Heart right ventricle (tissue), 16 donors: ENCODE results near the gene SQOR. TPM values are rescaled to one million over a fixed set of nuclear protein-coding genes. Genes with fewer than 3 reads are reported as not detected.

Experiments
- ATAC-seq, 8 donors: fragments of 200-7000 bp; cut with Tn5 transposase; one replicate each; pipeline ENCODE4 v1.9.1; 2020; ENCODE audit warnings: mild to moderate bottlenecking in 8 of 8, moderate library complexity in 8 of 8, moderate number of reproducible peaks in 1 of 8
- DNase-seq, 2 donors: peaks; one replicate each; pipeline ENCODE4 v3.0.0-alpha.2; 2020
- H3K27ac ChIP-seq, 10 donors: fragments of 200-600 bp; sonication (generic) in 2 of 10; one replicate each; pipeline versions ENCODE4 v1.5.0 to v1.8.0; 2020 to 2022; ENCODE audit warnings: mild to moderate bottlenecking in 3 of 10
- H3K27me3 ChIP-seq, 7 donors: fragments of 200-600 bp; one replicate each; pipeline ENCODE4 v1.8.0; 2021 to 2022; ENCODE audit warnings: mild to moderate bottlenecking in 2 of 7
- H3K36me3 ChIP-seq, 9 donors: fragments of 200-600 bp; sonication (generic) in 1 of 9; one replicate each; pipeline versions ENCODE4 v1.5.0 to v1.8.0; 2020 to 2022; ENCODE audit warnings: mild to moderate bottlenecking in 2 of 9
- H3K4me1 ChIP-seq, 9 donors: fragments of 200-600 bp; sonication (generic) in 1 of 9; one replicate each; pipeline versions ENCODE4 v1.5.0 to v1.8.0; 2020 to 2022; ENCODE audit warnings: mild to moderate bottlenecking in 4 of 9
- H3K4me3 ChIP-seq, 10 donors: fragments of 200-600 bp; sonication (generic) in 2 of 10; one replicate each; pipeline versions ENCODE4 v1.5.0 to v1.8.0; 2020 to 2022; ENCODE audit warnings: mild to moderate bottlenecking in 7 of 10, moderate library complexity in 2 of 10
- H3K9me3 ChIP-seq, 11 donors: fragments of 200-600 bp in 10 of 11; sonication (generic) in 2 of 11; one replicate each; pipeline versions ENCODE4 v1.5.0 to v1.8.0; 2013 to 2022; ENCODE audit warnings: mild to moderate bottlenecking in 2 of 11, control low read depth in 1 of 11, moderate library complexity in 1 of 11
- WGBS, 2 donors: extraction: QIAGEN DNeasy Blood & Tissue Kit; methylation state at CpG; one replicate each; pipeline ENCODE4 v1.1.7; 2013; ENCODE audit warnings: inconsistent platforms in 1 of 2; 5-methylcytosine and 5-hydroxymethylcytosine counted together
- intact Hi-C, 10 donors: fragments of 100-400 bp; cut with DNase I; formaldehyde crosslinking; loops; one replicate each; pipeline versions ENCODE4 v1.11.1 to v1.14.2; 2022
- polyA plus RNA-seq, 2 donors: library from polyadenylated mRNA; stranded (reverse); fragments of 200-250 nt; gene quantifications; one replicate each; pipeline ENCODE4 v1.2.3, GENCODE V29; 2013
- total RNA-seq, 10 donors: library from RNA; stranded (reverse); fragmentation: NEBNext Ultra II Directional in 3 of 10; extraction: Animal tissue kit (Norgen Biotek cat#: 25700) in 3 of 10; gene quantifications; one replicate each; pipeline versions ENCODE4 v1.2.1 to v1.2.4, GENCODE V29; 2021 to 2023
- TF ChIP-seq, protein P1 (sequence below), 9 donors: fragments of 200-600 bp; sonication (generic) in 2 of 9; IDR thresholded peaks; one replicate each; pipeline versions ENCODE4 v1.5.0 to v1.8.0; 2021 to 2022; ENCODE audit warnings: antibody characterized with exemption in 9 of 9, mild to moderate bottlenecking in 5 of 9, moderate library complexity in 1 of 9
- donor health status: Arrhythmogenic right ventricular cardiomyopathy.
- donor health status: ischemic (EF 13 %, LVEDD 7.1; RV severe dilation, severe dysfunction).
- donor health status: healthy with polysubstance abuse.
- donor health status: DM: no; HTN: yes; CAD: no.
- donor health status: DM: no; HTN: no; CAD: no.
- donor health status: ischemic (EF 25% LVEDD 6.9; RV normal size, moderate dysfunction).
- donor health status: ischemic (EF 25% LVEDD 5.7; RV mildly dilated, moderate dysfunction).
- donor health status: healthy.
- donor health status: DM: yes; HTN: yes; CAD: no.
- donor health status: Ischemic cardiomyopathy.
- donor health status: ischemic (EF 35%, LVEDD 5.7; RV mildly dilated, moderate dysfunction).
- donor health status: nonischemic (EF 11% LVEDD 7.7; RV severe dilation, severe dysfunction).
- donor health status: DM: yes; HTN: yes; CAD: no.
- donor health status: PGD.
- donor health status: ischemic (EF 29% LVEDD 5.4; RV normal size, mild dysfunction).
- donor health status: nonischemic (EF 23%, LVEDD 6.1; RV moderate dilation, normal function).

The SQOR gene
- total and polyA plus RNA-seq, 12 donors, result 10.3 to 41.8 (median 17.1) TPM

GRCh38 chr15:45611305-45611704, 23.5 kb upstream of the SQOR start:
- H3K4me3 ChIP-seq, result no peak overlapping the region
- peaks cover 0 to 38% (median 14%) of the 10 kb centered on the region in 9 donors for H3K36me3 ChIP-seq
- TF ChIP-seq, protein P1, sequence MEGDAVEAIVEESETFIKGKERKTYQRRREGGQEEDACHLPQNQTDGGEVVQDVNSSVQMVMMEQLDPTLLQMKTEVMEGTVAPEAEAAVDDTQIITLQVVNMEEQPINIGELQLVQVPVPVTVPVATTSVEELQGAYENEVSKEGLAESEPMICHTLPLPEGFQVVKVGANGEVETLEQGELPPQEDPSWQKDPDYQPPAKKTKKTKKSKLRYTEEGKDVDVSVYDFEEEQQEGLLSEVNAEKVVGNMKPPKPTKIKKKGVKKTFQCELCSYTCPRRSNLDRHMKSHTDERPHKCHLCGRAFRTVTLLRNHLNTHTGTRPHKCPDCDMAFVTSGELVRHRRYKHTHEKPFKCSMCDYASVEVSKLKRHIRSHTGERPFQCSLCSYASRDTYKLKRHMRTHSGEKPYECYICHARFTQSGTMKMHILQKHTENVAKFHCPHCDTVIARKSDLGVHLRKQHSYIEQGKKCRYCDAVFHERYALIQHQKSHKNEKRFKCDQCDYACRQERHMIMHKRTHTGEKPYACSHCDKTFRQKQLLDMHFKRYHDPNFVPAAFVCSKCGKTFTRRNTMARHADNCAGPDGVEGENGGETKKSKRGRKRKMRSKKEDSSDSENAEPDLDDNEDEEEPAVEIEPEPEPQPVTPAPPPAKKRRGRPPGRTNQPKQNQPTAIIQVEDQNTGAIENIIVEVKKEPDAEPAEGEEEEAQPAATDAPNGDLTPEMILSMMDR (IDR thresholded peaks at IDR 0.05), result peak in 6 of 9 donors; percentile 31 to 54 (median 46)
- H3K27me3 ChIP-seq, result no peaks in the 10 kb centered on the region
- no peaks in the 10 kb centered on the region for H3K9me3 ChIP-seq
- DNase-seq (no peak), ATAC-seq (no peak)
- no peak overlapping the region for H3K27ac ChIP-seq
- intact Hi-C loops, result loop anchor here in 6 of 10 donors (5.0 kb wide), 2 partner anchors 89 to 154 kb away; partner anchors contain the start of gene SLC30A4 (in 4 of the 6)
- WGBS, 2 donors, result 29 to 39% methylated on average over 4 of the region's 4 CpGs
- peaks cover 0 to 11% (median 0%) of the 10 kb centered on the region in 9 donors for H3K4me1 ChIP-seq

GRCh38 chr15:45612790-45613415, 21.9 kb upstream of the SQOR start:
- H3K36me3 ChIP-seq, result peaks cover 0 to 22% (median 5%) of the 10 kb centered on the region in 9 donors
- ATAC-seq (no peak), DNase-seq (no peak)
- H3K4me3 ChIP-seq, result no peak overlapping the region
- TF ChIP-seq, protein P1 (IDR thresholded peaks at IDR 0.05), result no peak
- H3K4me1 ChIP-seq, result peaks cover 0 to 3% (median 0%) of the 10 kb centered on the region in 9 donors
- intact Hi-C loops, result loop anchor here in 6 of 10 donors (5.0 kb wide), 2 partner anchors 91 to 156 kb away; partner anchors contain the start of gene SLC30A4 (in 4 of the 6)
- H3K27ac ChIP-seq, result no peak overlapping the region
- H3K27me3 ChIP-seq, result no peaks in the 10 kb centered on the region
- H3K9me3 ChIP-seq, result no peaks in the 10 kb centered on the region
- WGBS, 2 donors, result 51 to 79% methylated on average over 1 of the region's 1 CpG

DNA sequence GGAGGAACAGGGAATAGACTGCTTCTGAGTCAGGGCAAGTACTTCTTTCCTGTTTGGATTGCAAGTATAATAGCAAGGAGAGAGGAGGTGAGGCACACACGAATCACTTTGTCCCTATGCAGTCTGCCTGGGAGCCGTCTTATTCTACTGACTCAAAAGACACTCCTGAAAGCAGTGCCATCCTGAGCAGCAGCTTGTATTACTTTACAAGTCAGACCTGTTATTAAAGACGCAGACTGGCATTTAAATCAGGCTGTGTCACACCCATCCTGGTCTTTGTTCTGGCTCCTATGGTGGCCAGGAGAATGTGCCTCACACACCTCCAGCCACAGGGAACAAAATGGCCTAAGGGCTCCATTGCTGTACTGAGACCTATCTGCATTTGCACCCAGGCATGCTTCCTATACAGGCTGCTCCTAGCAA, 17.9 kb upstream of the SQOR start:
- H3K4me1 ChIP-seq, result peaks cover 0 to 3% (median 0%) of the 10 kb centered on the region in 9 donors
- TF ChIP-seq, protein P1 (IDR thresholded peaks at IDR 0.05), result no peak
- H3K27ac ChIP-seq, result no peak overlapping the region
- intact Hi-C loops, result loop anchor here in 1 of 10 donors (5.0 kb wide), 1 partner anchor 95 kb away; the partner anchor contains the start of gene SLC30A4
- H3K9me3 ChIP-seq, result no peaks in the 10 kb centered on the region
- no peak overlapping the region for H3K4me3 ChIP-seq
- H3K27me3 ChIP-seq, result no peaks in the 10 kb centered on the region
- WGBS, 2 donors, result 75 to 83% methylated on average over 3 of the region's 3 CpGs
- ATAC-seq (no peak), DNase-seq (no peak)
- no peaks in the 10 kb centered on the region for H3K36me3 ChIP-seq

DNA sequence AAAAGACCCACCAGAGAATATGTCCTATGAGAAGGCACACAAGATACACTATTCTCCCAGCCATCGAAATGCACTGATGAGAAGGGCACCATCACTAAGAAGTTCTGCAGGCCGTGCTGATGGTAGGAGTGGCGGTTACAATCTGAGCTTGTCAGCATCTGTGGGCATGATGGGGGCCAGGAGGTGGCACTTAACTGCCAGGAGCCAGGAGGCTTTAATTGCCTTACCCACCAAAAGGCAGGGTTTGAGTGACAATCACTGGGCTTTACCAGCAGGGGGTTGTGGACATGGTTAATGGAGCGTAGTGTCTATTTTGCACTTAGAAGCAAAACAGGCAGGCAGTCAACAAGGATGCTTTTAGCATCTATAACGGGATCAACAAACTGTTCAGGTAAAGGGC, 16.0 kb upstream of the SQOR start:
- TF ChIP-seq, protein P1 (IDR thresholded peaks at IDR 0.05), result no peak
- WGBS, 2 donors, result 87 to 88% methylated on average over 5 of the region's 5 CpGs
- no peak for ATAC-seq
- peaks cover 0 to 3% (median 0%) of the 10 kb centered on the region in 9 donors for H3K4me1 ChIP-seq
- H3K27me3 ChIP-seq, result no peaks in the 10 kb centered on the region
- no peaks in the 10 kb centered on the region for H3K36me3 ChIP-seq
- H3K27ac ChIP-seq, result no peak overlapping the region
- peaks cover 0 to 7% (median 0%) of the 10 kb centered on the region in 11 donors for H3K9me3 ChIP-seq
- no peak overlapping the region for H3K4me3 ChIP-seq
- intact Hi-C loops, result loop anchor here in 1 of 10 donors (5.0 kb wide), 1 partner anchor 97 kb away; the partner anchor contains the start of gene SLC30A4
- DNase-seq, result no peak
